ENCODE results near the gene TMEM203.

GRCh38 chr9:137167277-137167746, 38.1 kb downstream of the TMEM203 start:
- TF ChIP-seq ZNF691 (CRISPR knock-in tag; IDR thresholded peaks at IDR 0.05; ENCODE audit: borderline replicate concordance, low read depth) (no peak), ZBTB33 (CRISPR knock-in tag; IDR thresholded peaks at IDR 0.05) (no peak), XRCC5 (optimal IDR thresholded peaks at IDR 0.05; ENCODE audit: low read length) (no peak), NR2F1 (CRISPR knock-in tag; IDR thresholded peaks at IDR 0.05) (no peak), ZFP41 (CRISPR knock-in tag; IDR thresholded peaks at IDR 0.05; ENCODE audit: borderline replicate concordance) (no peak)
- TF ChIP-seq, protein P1, sequence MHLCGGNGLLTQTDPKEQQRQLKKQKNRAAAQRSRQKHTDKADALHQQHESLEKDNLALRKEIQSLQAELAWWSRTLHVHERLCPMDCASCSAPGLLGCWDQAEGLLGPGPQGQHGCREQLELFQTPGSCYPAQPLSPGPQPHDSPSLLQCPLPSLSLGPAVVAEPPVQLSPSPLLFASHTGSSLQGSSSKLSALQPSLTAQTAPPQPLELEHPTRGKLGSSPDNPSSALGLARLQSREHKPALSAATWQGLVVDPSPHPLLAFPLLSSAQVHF (CRISPR knock-in tag; IDR thresholded peaks at IDR 0.05): no peak
- TF ChIP-seq, protein P2, sequence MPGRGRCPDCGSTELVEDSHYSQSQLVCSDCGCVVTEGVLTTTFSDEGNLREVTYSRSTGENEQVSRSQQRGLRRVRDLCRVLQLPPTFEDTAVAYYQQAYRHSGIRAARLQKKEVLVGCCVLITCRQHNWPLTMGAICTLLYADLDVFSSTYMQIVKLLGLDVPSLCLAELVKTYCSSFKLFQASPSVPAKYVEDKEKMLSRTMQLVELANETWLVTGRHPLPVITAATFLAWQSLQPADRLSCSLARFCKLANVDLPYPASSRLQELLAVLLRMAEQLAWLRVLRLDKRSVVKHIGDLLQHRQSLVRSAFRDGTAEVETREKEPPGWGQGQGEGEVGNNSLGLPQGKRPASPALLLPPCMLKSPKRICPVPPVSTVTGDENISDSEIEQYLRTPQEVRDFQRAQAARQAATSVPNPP (CRISPR knock-in tag; IDR thresholded peaks at IDR 0.05): no peak
